ENCODE results near the gene HS3ST4.

HS3ST4 gene

GRCh38 chr16:25828510-25828909, 136.8 kb downstream of the HS3ST4 start:
- DNase-seq, result no peak

- DNase-seq, result no peak
Observed at GRCh38 chr16:25832291-25832690, 140.5 kb downstream of the HS3ST4 start.

DNA sequence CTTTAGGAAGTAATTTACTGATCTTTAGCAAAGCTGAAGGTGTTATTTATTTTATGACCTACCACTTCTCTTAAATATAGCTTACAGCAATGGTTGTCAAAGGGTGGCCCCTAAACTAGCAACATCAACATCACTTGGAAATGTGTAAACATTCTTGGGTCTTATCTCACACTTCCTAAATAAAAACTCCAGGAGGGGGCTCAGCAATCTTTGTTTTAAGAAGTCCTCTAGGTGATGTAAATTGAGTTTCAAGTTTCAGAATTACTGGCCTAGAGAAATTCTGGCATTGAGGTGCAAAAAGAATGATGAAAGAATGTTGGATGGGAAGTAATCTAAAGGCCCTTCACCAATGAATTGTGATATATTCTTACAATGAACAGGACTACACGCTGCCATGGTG, 142.3 kb downstream of the HS3ST4 start:
- no peak for DNase-seq

DNA sequence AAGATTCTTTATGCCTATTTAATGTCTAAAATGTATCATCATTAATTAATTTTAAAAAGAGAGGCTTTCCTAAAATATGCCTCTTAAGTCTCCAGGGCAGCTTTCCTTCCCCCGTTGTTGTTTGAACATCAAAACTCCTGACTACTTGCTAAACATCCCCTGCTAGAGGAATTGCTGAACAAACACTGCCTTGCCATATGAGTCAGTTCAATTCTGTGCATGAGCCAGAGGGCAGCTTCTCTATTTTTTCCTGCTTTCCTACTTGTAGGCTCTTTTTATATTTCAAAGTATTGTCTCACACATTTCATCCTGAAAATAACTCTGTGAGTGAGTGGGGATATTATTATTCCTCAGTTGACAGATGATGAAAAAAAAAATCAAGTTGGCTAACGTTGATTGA, 143.4 kb downstream of the HS3ST4 start:
- no peak for DNase-seq

DNA sequence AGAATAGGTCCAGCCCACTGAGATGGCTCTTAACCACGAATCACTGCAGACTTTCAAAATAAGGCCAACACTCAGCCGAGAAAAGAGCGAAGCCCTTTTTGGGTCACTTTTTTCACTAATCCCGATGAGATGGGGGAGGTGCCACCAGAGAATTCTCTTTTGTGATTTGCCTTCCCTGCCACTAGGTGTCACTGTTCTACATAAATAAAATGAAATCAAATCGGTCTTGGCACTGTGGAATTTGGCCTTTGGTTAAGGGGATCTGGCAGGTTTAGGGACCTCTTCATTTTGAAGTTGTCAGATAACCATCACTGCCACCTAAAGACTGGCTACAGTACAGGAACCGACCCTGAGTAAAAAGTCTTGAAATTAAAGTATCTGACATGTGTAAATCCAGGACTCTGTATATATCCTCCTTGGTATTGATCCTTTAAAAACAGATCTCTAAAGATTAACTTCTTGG, 147.0 kb downstream of the HS3ST4 start:
- DNase-seq, result peak; percentile 78

DNA sequence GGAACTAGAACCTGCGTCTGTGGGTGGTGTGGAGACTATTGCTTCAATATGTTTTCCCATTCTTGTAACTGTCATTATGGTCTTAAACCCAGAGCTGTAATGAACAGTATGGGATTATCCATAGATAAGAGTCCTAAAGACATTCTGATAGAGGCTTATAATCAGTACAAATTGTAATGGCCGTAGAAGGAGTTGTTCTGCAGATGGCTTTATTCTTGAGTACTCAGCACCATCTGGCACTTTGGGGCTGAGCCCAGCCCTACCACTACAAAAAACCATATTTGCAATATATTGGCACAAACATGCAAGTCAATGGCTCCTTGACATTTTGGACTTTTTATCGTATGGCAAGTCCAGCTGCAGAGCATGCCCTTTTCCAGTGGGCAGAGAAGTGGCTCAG, 150.0 kb downstream of the HS3ST4 start:
- DNase-seq, result no peak

- no peak for DNase-seq
Observed at GRCh38 chr16:25845901-25846300, 154.1 kb downstream of the HS3ST4 start.

DNA sequence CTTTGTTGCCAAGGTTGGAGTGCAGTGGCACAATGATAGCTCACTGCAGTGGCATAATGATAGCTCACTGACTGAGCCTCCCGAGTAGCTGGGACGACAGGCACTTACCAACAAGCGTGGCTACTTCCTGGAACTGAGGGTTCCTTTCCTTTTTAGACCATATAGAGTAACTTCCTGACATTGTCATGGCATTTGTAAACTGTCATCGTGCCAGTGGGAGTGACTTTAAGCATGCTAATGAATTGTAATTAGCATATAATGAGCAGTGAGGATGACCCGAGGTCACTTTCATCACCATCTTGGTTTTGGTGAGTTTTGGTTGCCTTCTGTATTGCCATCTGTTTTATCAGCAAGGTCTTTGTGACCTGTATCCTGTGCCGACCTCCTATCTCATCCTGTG, 162.4 kb downstream of the HS3ST4 start:
- no peak for DNase-seq

DNA sequence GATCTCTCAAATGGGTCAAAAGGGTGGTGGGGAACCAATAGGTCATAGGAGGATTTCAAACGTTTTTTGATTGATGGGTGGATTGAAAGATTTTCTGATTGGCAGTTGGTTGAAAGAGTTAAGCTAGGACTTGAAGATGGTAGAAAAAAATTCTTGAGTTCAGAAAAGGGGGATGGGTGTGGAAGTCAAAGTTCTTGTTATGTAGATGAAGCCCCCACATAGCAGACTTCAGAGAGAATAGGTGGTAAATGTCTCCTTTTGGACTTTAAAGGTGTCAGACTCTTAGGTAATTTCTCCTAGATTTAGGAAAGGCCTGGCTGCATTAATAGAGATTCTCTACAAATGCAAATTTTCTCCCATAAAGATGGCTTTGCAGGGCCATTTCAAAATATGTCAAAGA, 163.3 kb downstream of the HS3ST4 start:
- DNase-seq, result no peak

DNA sequence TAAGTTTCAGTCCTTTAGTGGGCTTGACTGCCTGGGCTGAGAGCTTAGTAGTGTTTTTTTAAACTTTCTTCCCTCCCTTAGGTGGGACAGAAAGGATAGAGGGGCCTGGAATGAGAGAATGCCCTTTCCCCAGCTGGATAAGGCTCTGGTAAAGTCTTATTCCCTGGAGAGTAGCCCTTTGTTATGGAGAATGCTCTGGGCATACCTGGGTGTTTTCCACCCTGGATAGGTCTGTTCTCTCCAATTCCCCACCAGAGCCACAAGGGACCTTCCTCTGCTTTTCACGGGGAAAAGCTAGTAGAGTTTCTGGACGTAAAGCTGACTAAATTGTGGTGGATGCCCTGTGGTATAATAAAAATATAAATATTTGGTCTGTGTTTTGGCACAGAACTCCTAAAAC, 164.1 kb downstream of the HS3ST4 start:
- DNase-seq, result no peak

- no peak for DNase-seq
Observed at GRCh38 chr16:25859645-25860044, 167.9 kb downstream of the HS3ST4 start.

- DNase-seq, result no peak
Observed at GRCh38 chr16:25867041-25867440, 175.3 kb downstream of the HS3ST4 start.

GRCh38 chr16:25868106-25868505, 176.3 kb downstream of the HS3ST4 start:
- DNase-seq, result no peak

GRCh38 chr16:25868706-25869370, 177.1 kb downstream of the HS3ST4 start:
- DNase-seq, result no peak

DNA sequence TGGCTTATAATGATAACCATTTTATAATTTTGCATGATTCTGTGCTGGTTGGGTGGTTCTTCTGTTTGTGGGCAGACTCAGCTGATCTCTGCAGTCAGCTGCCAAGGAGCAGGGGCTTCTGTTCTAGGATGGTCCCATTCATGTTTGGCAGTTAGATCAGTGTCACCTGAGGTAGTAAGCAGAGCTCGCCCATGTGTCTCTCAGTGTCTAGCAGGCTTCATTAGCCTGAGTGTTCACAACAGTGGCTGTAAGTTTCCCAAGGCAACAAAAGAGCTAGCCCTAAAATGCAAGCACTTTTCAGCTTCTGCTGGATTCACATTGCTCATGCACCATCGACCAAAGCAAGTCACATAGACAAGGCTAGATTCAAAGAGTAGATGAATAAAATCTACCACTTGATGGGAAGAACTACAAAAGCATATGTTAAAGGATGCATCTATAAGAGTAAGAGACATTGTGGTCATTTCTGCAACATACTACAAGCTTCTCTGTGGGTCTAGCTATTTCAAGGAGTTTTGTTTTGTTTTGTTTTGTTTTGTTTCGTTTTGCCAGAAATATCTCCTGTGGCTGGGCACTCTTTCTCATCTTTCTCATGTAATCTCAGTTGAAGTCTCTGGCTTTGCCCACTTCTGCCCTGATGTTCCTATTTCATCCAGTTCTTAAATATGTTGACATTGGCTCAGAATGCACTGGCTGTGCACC, 180.8 kb downstream of the HS3ST4 start:
- no peak for DNase-seq

DNA sequence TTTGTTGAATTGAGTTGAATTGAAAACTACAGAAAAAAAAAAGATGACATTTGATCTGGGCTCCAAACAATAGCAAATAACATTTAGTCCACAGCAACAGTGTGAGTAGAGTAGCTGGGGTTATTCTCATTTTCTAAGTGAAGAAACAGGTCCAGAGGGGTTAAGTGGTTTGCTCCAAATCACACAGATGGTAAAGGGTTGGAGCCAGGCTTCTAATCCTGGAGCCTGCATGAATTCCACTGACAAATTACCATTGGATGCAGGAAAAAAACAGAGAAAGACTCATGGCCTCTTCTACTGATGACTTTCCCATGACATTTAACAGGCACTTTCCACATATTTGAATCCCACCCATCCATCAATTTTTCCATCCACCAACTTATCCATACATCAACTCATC, 182.4 kb downstream of the HS3ST4 start:
- DNase-seq, result no peak

GRCh38 chr16:25875956-25876598, 184.3 kb downstream of the HS3ST4 start:
- no peak for DNase-seq

DNA sequence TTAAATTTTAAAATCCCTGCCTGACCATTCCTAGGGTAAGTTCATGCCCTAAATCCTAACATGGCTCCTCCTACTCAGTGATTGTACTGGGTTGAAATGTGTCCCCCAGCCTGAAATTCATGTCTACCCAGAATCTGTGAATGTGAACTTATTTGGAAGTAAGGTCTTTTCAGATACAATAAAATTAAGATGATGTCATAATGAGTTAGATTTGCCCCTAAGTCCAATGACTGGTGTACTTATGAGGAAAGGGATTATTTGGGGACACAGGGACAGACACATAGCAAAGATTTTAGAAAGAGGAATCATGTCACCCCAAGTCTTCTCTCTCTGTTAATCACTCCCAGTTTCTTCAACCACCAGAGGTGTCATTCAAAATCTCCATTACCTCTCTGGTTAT, 185.3 kb downstream of the HS3ST4 start:
- DNase-seq, result no peak

DNA sequence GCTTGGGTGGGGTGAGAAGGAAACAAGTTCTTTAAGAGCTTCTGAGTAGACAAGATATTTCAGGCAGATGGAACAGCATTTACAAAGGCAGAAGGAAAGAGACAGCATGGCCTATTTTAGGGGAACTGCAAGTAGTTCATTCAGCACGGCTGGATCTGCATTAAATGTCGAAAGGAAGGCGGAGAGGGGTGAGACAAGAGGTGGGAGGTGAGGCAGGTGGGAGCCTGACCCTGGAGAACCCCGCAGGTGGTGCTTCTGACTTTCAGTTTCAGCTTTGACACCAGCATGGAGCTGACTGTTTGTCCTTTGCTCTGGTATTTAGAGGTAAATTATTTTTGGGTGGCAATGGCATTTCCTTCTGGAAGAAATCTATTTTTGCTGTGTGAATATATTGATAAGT, 194.8 kb downstream of the HS3ST4 start:
- no peak for DNase-seq

DNA sequence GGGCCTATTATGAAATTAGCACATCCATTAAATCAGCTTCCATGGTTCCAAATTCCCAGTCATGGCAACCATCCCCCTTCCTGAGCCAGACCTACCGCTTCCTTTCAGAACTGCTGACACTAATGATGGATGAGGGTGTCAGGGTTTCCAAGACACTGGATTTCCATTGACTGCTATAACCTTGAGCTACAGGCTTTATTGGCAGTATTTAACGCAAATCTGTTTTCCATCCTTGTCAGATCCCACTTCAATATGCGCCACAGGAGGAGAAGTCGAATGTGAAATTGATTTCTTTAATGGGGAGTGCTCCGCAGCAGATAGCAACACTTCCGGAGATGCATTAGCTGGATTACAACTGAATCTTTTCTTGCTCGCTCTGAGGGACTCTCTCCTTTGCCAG, 197.1 kb downstream of the HS3ST4 start:
- DNase-seq, result no peak

GRCh38 chr16:25893332-25893731, 201.6 kb downstream of the HS3ST4 start:
- DNase-seq, result no peak

DNA sequence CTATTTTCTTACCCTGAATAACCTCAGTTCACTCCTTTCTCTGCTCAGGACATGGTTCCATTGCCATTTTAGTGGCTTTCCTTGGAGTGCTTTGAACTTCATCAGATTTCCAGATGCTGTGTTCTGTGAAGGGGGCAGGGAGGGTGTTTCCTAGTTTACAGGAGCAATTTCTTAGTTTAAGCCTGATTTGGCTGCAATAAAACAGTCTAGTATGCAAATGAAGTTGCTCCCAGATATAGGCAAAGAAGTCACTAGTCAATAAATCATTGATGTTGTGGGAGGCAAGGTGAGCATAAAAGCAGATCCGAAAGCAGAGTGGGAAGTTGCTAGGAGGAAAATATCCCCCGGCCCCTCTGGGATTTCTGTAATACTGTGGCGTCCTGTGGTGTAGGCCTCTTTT, 202.3 kb downstream of the HS3ST4 start:
- no peak for DNase-seq

- no peak for DNase-seq
Observed at GRCh38 chr16:25895380-25895779, 203.6 kb downstream of the HS3ST4 start.

DNA sequence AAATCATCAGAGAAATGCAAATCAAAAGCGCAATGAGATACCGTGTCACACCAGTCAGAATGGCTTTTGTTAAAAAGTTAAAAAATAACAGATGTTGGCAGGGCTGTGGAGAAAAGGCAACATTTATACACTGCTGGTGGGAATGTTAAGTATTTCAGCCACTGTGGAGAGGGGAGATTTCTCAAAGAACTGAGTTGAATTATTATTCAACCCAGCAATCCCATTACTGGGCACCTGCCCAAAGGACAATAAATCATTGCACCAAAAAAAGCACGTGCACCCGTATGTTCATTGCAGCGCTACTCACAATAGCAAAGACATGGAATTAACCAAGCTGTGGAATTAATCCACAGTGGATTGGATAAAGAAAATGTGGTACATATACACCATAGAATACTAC, 204.7 kb downstream of the HS3ST4 start:
- no peak for DNase-seq
